Measurements from ENCODE around the gene KL. TPM values are rescaled to one million over a fixed set of nuclear protein-coding genes. Genes with fewer than 3 reads are reported as not detected.

KL gene
- total RNA-seq, 1 experiment from 2014 or later: not detected

- ChIA-PET CTCF (no interaction called here), RAD21 (ENCODE audit: low non-redundant PET in 1 of 2, low total read pairs in 2 of 2, uncharacterized antibody in 2 of 2, unreplicated experiment in 2 of 2) (no interaction called here), POLR2A (no interaction called here)
- H2AFZ ChIP-seq (ENCODE audit: low read depth, low read length, poor library complexity, severe bottlenecking): no peak overlapping the region
- H4K20me1 ChIP-seq (ENCODE audit: insufficient read depth): no peaks in the 10 kb centered on the region
- H3K4me3 ChIP-seq (replicated peaks in 1 of 2; ENCODE audit: low read depth in 1 of 2, low read length in 2 of 2): no peak overlapping the region
- H3K9me3 ChIP-seq (ENCODE audit: control insufficient read depth in 1 of 2, insufficient read depth in 1 of 2, low read depth in 1 of 2, low read length in 2 of 2): no peaks in the 10 kb centered on the region
- DNase-seq (ENCODE audit: low read depth, low spot score): no peak
- H3K4me1 ChIP-seq (ENCODE audit: control insufficient read depth in 1 of 2, insufficient read depth in 2 of 2, low read length in 2 of 2): no peaks in the 10 kb centered on the region
- no peak overlapping the region for H3K9ac ChIP-seq (ENCODE audit: low read length)
- no peak overlapping the region for H3K27ac ChIP-seq (ENCODE audit: low read depth, low read length)
- intact Hi-C loops (cut with micrococcal nuclease): no loop called here
- H3K27me3 ChIP-seq (ENCODE audit: insufficient read depth, low read length): no peaks in the 10 kb centered on the region
- no peak overlapping the region for H3K4me2 ChIP-seq (ENCODE audit: low read length)
- BruUV-seq (replicated peaks): no TSS peak
- no peaks in the 10 kb centered on the region for H3K36me3 ChIP-seq (ENCODE audit: control insufficient read depth in 1 of 2, insufficient read depth in 2 of 2, low read length in 2 of 2)
- H3K9me2 ChIP-seq (ENCODE audit: insufficient read depth): no peaks in the 10 kb centered on the region
- ATAC-seq: no peak
- TF ChIP-seq MAX (IDR thresholded peaks at IDR 0.05) (no peak), CTCF (IDR thresholded peaks at IDR 0.05 in 2 of 3, conservative IDR thresholded peaks at IDR 0.05 in 1 of 3; ENCODE audit: borderline replicate concordance in 1 of 3, insufficient read depth in 1 of 3, low read depth in 2 of 3, low read length in 2 of 3) (no peak), CBX3 (IDR thresholded peaks at IDR 0.05; ENCODE audit: low read depth) (no peak), FOSL1 (IDR thresholded peaks at IDR 0.05; ENCODE audit: low read depth) (no peak), SRF (IDR thresholded peaks at IDR 0.05; ENCODE audit: low read depth) (no peak), TCF7L2 (IDR thresholded peaks at IDR 0.05; ENCODE audit: borderline replicate concordance, extremely low read depth, insufficient read depth, insufficient read length) (no peak), EGR1 (IDR thresholded peaks at IDR 0.05; ENCODE audit: low read depth) (no peak)
- no peaks in the 10 kb centered on the region for H3K79me2 ChIP-seq (ENCODE audit: insufficient read depth, low read length)
Observed at GRCh38 chr13:33014291-33014690, 1.9 kb upstream of the KL start.

- Histone ChIP-seq H3K9me3 (ENCODE audit: control insufficient read depth in 1 of 2, insufficient read depth in 1 of 2, low read depth in 1 of 2, low read length in 2 of 2) (no peaks in the 10 kb centered on the region), H3K4me3 (replicated peaks in 1 of 2; ENCODE audit: low read depth in 1 of 2, low read length in 2 of 2) (no peak overlapping the region), H3K4me1 (ENCODE audit: control insufficient read depth in 1 of 2, insufficient read depth in 2 of 2, low read length in 2 of 2) (no peaks in the 10 kb centered on the region), H3K36me3 (ENCODE audit: control insufficient read depth in 1 of 2, insufficient read depth in 2 of 2, low read length in 2 of 2) (no peaks in the 10 kb centered on the region), H4K20me1 (ENCODE audit: insufficient read depth) (no peaks in the 10 kb centered on the region), H3K4me2 (ENCODE audit: low read length) (no peak overlapping the region), H3K9ac (ENCODE audit: low read length) (no peak overlapping the region), H3K79me2 (ENCODE audit: insufficient read depth, low read length) (no peaks in the 10 kb centered on the region), H3K27ac (ENCODE audit: low read depth, low read length) (no peak overlapping the region), H2AFZ (ENCODE audit: low read depth, low read length, poor library complexity, severe bottlenecking) (no peak overlapping the region), H3K9me2 (ENCODE audit: insufficient read depth) (no peaks in the 10 kb centered on the region), H3K27me3 (ENCODE audit: insufficient read depth, low read length) (peaks cover 2% of the 10 kb centered on the region; the same call in 1 of the 2 replicates)
- ATAC-seq (no peak), DNase-seq (ENCODE audit: low read depth, low spot score) (no peak)
- TF ChIP-seq MAX (IDR thresholded peaks at IDR 0.05) (no peak), SP1 (IDR thresholded peaks at IDR 0.05; ENCODE audit: low read depth) (no peak), YY1 (IDR thresholded peaks at IDR 0.05; ENCODE audit: extremely low read depth, insufficient replicate concordance, low read depth, low read length) (no peak), FOSL1 (IDR thresholded peaks at IDR 0.05; ENCODE audit: low read depth) (no peak), ZFX (IDR thresholded peaks at IDR 0.05) (no peak), SRF (IDR thresholded peaks at IDR 0.05; ENCODE audit: low read depth) (no peak), ATF3 (IDR thresholded peaks at IDR 0.05) (no peak), ELF1 (IDR thresholded peaks at IDR 0.05; ENCODE audit: borderline replicate concordance, low read depth) (no peak), EGR1 (IDR thresholded peaks at IDR 0.05; ENCODE audit: low read depth) (no peak), TCF7L2 (IDR thresholded peaks at IDR 0.05; ENCODE audit: borderline replicate concordance, extremely low read depth, insufficient read depth, insufficient read length) (no peak), RAD21 (IDR thresholded peaks at IDR 0.05; ENCODE audit: low read depth) (no peak)
- no TSS peak for BruUV-seq (replicated peaks)
- CTCF ChIA-PET: interaction anchor here (0.6 kb wide), 1 partner anchor 43 kb away, joined by 3 read pairs; no protein-coding TSS in a partner anchor
- RAD21 ChIA-PET (ENCODE audit: low non-redundant PET in 1 of 2, low total read pairs in 2 of 2, uncharacterized antibody in 2 of 2, unreplicated experiment in 2 of 2): no interaction called here
- intact Hi-C loops (cut with micrococcal nuclease): no loop called here
- POLR2A ChIA-PET: no interaction called here
Observed at GRCh38 chr13:33015241-33015668, 968 bp upstream of the KL start.

Measured in HCT116 (cell line).